Choroid plexus epithelial cell (primary cell): Measurements from ENCODE around the gene STH.

Source experiments
- DNase-seq: peaks from one replicate; pipeline ENCODE4 v3.0.0-alpha.2; 2010; ENCODE audit warnings: low read depth
- H3K4me3 ChIP-seq: 2 replicates; pipeline ENCODE4 v1.5.1; 2011; ENCODE audit warnings: low read depth, mild to moderate bottlenecking, control low read depth, low read length, moderate library complexity
- CTCF ChIP-seq: conservative IDR thresholded peaks from 2 replicates; pipeline ENCODE4 v1.5.1; 2011; ENCODE audit warnings: low read depth, mild to moderate bottlenecking, control low read depth, inconsistent platforms, low read length, moderate library complexity

STH gene, protein sequence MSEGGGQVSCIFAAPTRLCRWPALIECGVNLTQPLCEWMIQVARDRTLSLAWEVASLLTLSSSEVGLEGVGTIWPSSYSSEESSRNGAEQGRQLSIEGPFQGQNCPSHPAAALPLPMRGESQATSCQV

GRCh38 chr17:45998987-45999899, at the start of gene STH:
STH (plus strand) TSS chr17:45999250; CDS start chr17:45999280, 30 bp downstream.
- no peak for DNase-seq
- no peak for TF ChIP-seq CTCF
- H3K4me3 ChIP-seq = no peak within 1 kb of the TSS

DNA sequence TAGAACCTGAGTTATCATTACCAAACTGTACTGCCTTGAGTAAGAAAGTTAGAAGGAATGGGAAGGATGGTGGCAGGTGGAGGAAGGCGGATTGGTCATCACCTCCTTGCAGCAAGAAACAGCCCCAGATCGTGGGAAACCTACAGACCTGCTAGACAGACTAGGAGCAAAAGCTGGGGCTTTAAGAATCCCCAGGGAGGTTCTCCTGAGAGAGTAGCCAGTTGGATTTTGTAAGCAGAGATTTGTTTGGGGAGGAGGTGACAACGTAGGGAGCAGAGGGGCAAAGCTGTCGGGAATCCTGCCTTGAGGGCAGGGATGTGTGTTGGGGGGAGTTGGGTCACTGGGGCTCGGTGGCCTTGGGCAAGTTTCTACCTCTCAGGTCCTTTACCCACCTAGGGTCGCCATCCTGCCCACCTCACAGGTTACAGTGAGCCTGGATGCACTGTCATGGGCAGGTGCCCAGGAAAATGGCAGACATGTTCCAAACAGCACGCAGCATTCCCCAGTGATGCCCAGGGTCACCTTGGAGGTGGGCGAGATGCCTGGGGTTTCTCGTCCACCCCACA, 49.2 kb upstream of the STH start:
- no peak overlapping the region for H3K4me3 ChIP-seq
- no peak for TF ChIP-seq CTCF

GRCh38 chr17:45950888-45951287, 48.2 kb upstream of the STH start:
- no peak overlapping the region for H3K4me3 ChIP-seq
- TF ChIP-seq CTCF = no peak
- DNase-seq = no peak

More for the DNA sequence above, 49.2 kb upstream of the STH start:
- DNase-seq = no peak

- no peak overlapping the region for H3K4me3 ChIP-seq
- DNase-seq = no peak
- no peak for TF ChIP-seq CTCF
These were observed 47.6 kb upstream of the STH start for GRCh38 chr17:45951403-45951802.

DNA sequence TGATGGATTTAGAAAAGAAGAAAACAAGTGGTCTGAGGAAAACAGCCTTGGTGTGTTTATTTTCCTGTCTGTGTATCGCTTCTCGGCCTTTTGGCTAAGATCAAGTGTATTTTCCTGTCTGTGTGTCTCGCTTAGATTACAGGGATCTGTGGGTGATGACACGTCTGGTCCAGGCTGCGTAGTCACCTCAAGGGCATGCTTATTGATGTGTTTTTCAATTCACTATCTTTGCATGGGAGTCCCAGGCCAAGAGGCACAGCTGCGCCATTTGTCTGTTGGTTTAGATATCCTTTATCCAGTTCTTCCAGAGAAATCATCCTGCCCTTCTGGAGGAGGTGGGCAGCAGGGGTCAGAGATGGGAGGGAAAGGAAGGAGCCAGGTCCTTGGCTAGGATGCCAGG, 47.1 kb upstream of the STH start:
- H3K4me3 ChIP-seq = no peak overlapping the region
- TF ChIP-seq CTCF = no peak
- no peak for DNase-seq

DNA sequence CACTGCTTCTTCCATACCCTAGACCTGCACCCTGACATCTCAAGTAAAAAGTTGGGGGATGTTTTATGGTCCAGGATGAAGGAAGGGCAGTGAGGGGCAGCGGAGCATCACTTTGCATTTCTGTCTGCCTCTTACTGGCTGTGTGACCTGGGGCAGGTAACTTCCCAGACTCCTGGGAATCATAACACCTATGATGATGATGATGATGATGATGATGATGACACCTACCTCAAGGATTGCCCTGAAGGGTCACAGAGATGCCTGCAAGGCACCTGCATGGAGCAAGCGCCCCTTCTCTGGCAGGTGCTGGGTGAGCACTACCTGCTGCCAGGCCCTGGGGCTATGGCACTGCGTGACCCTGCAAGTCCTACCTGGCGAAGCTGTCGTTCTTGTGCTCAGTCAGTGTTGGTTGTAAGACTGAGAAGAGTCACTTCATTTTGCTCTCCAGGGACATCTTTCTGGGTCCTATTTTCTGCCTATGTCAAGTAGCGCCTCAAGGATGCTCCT, 46.2 kb upstream of the STH start:
- H3K4me3 ChIP-seq = no peak overlapping the region
- no peak for TF ChIP-seq CTCF
- DNase-seq = no peak
